ENCODE measurements around the gene SPDYE2.
"Not testable (repeated sequence)": the region's sequence is repeated elsewhere in the genome, so short reads cannot be mapped to it uniquely, and the experiment has no call there.

The SPDYE2 gene

GRCh38 chr7:102606848-102607247 is 55.8 kb downstream of the SPDYE2 start:
- not testable (repeated sequence) for DNase-seq

- DNase-seq, result not testable (repeated sequence)
Observed at GRCh38 chr7:102609734-102610133, 58.7 kb downstream of the SPDYE2 start.

- not testable (repeated sequence) for DNase-seq
Observed at GRCh38 chr7:102610441-102610840, 59.4 kb downstream of the SPDYE2 start.

DNA sequence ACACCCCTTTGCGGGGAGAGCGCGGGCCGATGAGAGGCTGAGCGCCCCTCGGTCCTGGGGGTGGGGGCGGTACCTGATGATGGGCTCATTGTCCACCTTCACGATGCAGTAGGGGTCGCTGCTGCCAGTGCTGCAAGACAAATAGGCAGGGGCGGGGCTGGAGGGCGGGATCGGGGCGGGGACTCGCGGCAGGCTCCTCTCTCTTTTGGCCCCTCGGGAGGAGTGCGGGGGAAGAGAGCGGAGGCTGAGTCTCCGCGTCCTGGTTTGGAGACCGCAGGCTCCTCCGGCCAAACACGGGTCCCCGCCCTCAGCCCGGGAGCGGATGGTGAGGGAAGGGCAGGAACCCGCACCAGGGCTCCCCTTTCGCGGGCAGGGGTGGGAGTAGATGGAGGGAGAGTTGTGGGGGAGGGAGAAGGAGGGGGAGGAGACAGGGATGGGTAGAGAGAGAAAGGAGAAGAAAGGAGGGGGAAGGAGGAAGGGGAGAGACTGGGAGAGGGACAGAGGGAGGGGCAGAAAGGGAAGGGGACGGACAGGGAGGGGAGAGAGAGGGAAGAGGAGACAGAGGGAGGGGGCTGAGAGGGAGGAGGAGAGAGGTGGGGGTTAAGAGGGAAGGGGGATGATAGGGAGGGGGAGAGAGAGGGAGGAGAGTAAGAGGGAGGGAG is 60.1 kb downstream of the SPDYE2 start:
- DNase-seq, result not testable (repeated sequence)

- DNase-seq, result not testable (repeated sequence)
Observed at GRCh38 chr7:102611675-102612325, 60.8 kb downstream of the SPDYE2 start.

All from NCI-H524 treated with DMSO at 0.1 percent for 48 hours (cell line).